ENCODE results near the gene CRMP1.

DNA sequence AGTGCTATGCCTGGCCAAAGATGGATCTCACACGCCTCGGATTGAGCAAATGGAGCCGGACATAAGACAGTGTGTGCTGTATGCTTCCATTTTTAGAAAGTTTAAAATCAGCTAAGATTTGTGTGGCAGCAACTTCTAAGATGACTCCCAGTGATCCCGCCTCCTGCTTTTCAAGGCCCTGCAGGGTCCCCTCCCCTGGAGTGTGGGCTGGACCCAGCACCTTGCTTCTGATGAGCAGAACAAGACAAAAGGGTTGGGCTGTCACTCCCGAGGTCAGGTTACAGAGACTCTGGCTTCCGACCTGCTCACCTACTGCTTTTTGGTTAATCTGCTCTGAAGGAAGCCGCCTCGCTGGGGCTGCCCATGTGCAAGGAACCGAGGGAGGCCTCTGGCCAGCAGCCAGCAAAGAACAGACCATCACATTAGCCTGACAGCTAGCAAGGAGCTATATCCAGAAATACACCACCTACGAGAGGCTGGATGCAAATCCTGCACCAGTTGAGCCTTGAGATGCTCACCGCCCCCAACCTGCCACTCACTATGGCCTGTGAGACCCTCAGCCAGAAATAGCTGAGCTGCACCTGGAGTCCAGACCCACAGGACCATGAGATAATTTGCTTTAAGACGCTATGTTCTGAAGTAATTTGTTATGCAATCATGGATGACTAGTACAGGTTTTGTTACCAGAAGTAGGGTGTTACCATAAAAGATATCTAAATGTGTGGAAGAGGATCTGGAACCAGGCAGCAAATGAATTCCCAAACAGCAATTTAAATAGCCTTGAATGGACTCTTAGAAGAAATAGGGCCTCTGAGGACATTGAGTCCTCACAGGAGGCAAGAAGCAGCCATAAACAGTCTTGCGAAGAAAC, 47.6 kb downstream of the CRMP1 start:
- TF ChIP-seq, protein P1, sequence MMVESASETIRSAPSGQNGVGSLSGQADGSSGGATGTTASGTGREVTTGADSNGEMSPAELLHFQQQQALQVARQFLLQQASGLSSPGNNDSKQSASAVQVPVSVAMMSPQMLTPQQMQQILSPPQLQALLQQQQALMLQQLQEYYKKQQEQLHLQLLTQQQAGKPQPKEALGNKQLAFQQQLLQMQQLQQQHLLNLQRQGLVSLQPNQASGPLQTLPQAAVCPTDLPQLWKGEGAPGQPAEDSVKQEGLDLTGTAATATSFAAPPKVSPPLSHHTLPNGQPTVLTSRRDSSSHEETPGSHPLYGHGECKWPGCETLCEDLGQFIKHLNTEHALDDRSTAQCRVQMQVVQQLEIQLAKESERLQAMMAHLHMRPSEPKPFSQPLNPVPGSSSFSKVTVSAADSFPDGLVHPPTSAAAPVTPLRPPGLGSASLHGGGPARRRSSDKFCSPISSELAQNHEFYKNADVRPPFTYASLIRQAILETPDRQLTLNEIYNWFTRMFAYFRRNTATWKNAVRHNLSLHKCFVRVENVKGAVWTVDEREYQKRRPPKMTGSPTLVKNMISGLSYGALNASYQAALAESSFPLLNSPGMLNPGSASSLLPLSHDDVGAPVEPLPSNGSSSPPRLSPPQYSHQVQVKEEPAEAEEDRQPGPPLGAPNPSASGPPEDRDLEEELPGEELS (CRISPR knock-in tag; IDR thresholded peaks at IDR 0.05), result no peak
- TF ChIP-seq ELF4 (CRISPR knock-in tag; IDR thresholded peaks at IDR 0.05; ENCODE audit: low read depth) (no peak), SOX15 (CRISPR knock-in tag; IDR thresholded peaks at IDR 0.05) (no peak)
- TF ChIP-seq, protein P2, sequence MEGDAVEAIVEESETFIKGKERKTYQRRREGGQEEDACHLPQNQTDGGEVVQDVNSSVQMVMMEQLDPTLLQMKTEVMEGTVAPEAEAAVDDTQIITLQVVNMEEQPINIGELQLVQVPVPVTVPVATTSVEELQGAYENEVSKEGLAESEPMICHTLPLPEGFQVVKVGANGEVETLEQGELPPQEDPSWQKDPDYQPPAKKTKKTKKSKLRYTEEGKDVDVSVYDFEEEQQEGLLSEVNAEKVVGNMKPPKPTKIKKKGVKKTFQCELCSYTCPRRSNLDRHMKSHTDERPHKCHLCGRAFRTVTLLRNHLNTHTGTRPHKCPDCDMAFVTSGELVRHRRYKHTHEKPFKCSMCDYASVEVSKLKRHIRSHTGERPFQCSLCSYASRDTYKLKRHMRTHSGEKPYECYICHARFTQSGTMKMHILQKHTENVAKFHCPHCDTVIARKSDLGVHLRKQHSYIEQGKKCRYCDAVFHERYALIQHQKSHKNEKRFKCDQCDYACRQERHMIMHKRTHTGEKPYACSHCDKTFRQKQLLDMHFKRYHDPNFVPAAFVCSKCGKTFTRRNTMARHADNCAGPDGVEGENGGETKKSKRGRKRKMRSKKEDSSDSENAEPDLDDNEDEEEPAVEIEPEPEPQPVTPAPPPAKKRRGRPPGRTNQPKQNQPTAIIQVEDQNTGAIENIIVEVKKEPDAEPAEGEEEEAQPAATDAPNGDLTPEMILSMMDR (IDR thresholded peaks at IDR 0.05), result no peak

Data from WTC11 (cell line).